ENCODE results near the gene TRPM5. TPM values are rescaled to one million over a fixed set of nuclear protein-coding genes. Genes with fewer than 3 reads are reported as not detected.
"Not testable (repeated sequence)": the region's sequence is repeated elsewhere in the genome, so short reads cannot be mapped to it uniquely, and the experiment has no call there.

TRPM5 gene
- total RNA-seq, 1 donor from 2014 or later: not detected

DNA sequence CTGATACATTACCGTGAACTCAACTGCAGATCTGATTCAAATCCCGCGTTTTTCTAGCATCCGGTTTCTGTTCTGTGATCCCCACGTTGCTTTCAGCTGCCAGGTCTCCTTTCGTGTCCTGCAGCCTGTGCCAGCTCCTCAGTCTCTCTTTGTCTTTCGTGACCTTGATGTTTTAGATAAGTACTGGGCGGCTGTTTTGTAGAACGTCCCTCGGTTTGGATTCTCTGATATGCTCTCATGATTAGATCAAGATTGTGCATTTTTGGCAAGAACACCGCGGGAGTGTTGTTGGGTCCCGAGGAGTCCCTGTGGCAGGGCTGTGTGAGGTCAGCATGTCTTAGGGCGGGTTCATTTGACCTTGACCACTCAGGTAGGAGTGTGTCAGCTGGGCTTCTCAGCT is 39.1 kb upstream of the TRPM5 start:
- Mint-ChIP-seq H3K9me3 (ENCODE audit: unreplicated experiment) (peaks cover 30% of the 10 kb centered on the region), H3K27ac (ENCODE audit: unreplicated experiment) (no peak overlapping the region), H3K27me3 (ENCODE audit: unreplicated experiment) (peaks cover 33% of the 10 kb centered on the region), H3K4me3 (ENCODE audit: unreplicated experiment) (no peak overlapping the region), H3K4me1 (ENCODE audit: unreplicated experiment) (no peaks in the 10 kb centered on the region), H3K36me3 (ENCODE audit: unreplicated experiment) (peaks cover 3% of the 10 kb centered on the region)
- no peak for DNase-seq (ENCODE audit: extremely low spot score, unreplicated experiment)
- TF ChIP-seq, protein P1, sequence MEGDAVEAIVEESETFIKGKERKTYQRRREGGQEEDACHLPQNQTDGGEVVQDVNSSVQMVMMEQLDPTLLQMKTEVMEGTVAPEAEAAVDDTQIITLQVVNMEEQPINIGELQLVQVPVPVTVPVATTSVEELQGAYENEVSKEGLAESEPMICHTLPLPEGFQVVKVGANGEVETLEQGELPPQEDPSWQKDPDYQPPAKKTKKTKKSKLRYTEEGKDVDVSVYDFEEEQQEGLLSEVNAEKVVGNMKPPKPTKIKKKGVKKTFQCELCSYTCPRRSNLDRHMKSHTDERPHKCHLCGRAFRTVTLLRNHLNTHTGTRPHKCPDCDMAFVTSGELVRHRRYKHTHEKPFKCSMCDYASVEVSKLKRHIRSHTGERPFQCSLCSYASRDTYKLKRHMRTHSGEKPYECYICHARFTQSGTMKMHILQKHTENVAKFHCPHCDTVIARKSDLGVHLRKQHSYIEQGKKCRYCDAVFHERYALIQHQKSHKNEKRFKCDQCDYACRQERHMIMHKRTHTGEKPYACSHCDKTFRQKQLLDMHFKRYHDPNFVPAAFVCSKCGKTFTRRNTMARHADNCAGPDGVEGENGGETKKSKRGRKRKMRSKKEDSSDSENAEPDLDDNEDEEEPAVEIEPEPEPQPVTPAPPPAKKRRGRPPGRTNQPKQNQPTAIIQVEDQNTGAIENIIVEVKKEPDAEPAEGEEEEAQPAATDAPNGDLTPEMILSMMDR (IDR thresholded peaks at IDR 0.05): no peak

DNA sequence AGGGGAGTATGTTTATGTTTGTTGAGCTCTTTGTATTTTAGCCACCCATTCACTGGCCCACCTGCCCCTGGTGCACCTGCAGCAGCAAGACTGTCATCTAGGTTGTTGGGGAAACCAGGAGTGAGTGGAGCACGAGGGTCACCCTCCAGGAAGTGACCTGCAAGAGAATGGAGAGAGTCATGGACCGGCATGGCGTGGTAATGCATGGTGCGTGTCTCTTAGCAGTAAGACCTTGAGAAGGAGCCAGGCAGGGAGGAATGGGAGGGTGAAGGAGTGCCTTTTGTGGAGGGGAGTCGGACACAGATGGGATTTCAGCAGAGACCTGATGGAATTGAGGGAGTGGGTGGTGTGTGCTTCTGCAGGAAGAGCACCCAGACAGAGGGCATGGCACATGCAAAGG is 38.4 kb upstream of the TRPM5 start:
- Mint-ChIP-seq H3K27me3 (ENCODE audit: unreplicated experiment) (peaks cover 33% of the 10 kb centered on the region), H3K36me3 (ENCODE audit: unreplicated experiment) (no peaks in the 10 kb centered on the region), H3K27ac (ENCODE audit: unreplicated experiment) (no peak overlapping the region), H3K9me3 (ENCODE audit: unreplicated experiment) (peaks cover 23% of the 10 kb centered on the region), H3K4me3 (ENCODE audit: unreplicated experiment) (no peak overlapping the region), H3K4me1 (ENCODE audit: unreplicated experiment) (no peaks in the 10 kb centered on the region)
- TF ChIP-seq, protein P1 (IDR thresholded peaks at IDR 0.05): no peak
- DNase-seq (ENCODE audit: extremely low spot score, unreplicated experiment): no peak

DNA sequence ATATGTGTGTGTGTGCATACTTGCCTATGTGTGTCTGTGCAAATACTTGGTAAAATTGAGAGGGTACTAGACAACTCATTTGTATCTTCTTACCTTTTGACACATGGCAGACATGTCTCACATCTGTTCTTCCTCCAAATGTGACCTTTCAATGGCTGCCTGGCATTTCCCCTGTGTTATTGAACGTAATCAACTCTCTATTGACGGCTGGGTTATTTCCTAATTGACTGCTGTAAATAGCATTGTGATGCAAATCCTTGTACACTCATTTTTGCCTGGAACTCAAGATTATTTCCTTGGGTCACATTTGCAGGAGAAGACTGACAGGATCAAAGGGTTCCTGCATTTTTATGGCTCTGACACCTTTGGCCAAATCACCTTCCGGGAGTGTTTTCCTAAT is 37.9 kb upstream of the TRPM5 start:
- no peak overlapping the region for H3K4me3 Mint-ChIP-seq (ENCODE audit: unreplicated experiment)
- H3K4me1 Mint-ChIP-seq (ENCODE audit: unreplicated experiment): no peaks in the 10 kb centered on the region
- TF ChIP-seq, protein P1 (IDR thresholded peaks at IDR 0.05): no peak
- no peak for DNase-seq (ENCODE audit: extremely low spot score, unreplicated experiment)
- no peaks in the 10 kb centered on the region for H3K36me3 Mint-ChIP-seq (ENCODE audit: unreplicated experiment)
- H3K9me3 Mint-ChIP-seq (ENCODE audit: unreplicated experiment): peaks cover 20% of the 10 kb centered on the region
- peaks cover 33% of the 10 kb centered on the region for H3K27me3 Mint-ChIP-seq (ENCODE audit: unreplicated experiment)
- H3K27ac Mint-ChIP-seq (ENCODE audit: unreplicated experiment): no peak overlapping the region

DNA sequence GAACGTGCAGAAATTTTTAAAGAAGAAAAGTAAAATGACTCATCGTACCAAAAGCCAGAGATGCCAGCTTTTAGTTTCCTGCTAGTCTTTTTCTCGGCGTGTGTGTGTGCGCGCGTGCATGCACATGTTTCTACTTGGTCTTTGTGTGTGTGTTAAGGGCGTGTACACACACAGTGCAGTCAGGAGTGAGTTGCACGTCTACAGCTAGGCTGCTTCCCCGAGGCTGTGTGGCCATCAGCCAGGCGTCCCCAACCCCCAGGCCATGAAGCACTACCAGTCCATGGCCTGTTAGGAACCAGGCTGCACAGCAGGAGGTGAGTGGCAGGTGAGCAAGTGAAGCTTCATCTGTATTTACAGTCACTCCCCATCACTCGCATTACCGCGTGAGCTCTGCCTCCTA is 36.9 kb upstream of the TRPM5 start:
- Mint-ChIP-seq H3K36me3 (ENCODE audit: unreplicated experiment) (no peaks in the 10 kb centered on the region), H3K4me1 (ENCODE audit: unreplicated experiment) (no peaks in the 10 kb centered on the region), H3K9me3 (ENCODE audit: unreplicated experiment) (peaks cover 14% of the 10 kb centered on the region), H3K4me3 (ENCODE audit: unreplicated experiment) (no peak overlapping the region), H3K27ac (ENCODE audit: unreplicated experiment) (no peak overlapping the region), H3K27me3 (ENCODE audit: unreplicated experiment) (peaks cover 37% of the 10 kb centered on the region)
- TF ChIP-seq, protein P1 (IDR thresholded peaks at IDR 0.05): no peak
- DNase-seq (ENCODE audit: extremely low spot score, unreplicated experiment): no peak

DNA sequence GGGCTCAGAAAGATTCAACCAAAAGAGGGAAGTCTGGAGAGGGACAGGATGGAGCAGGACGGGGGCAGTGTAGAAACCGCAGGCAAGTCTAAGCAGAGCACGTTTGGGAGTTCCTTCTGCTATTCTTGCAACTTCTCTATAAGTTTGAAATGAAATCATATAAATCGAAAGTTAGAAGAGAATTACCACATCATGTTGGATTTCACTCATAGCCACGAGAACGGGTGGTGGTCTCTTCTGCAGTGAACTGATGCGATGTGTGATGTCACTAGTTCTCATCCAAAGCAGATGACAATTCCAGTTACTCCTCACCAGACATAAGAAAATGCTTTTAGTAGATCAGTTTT is 36.5 kb upstream of the TRPM5 start:
- H3K27ac Mint-ChIP-seq (ENCODE audit: unreplicated experiment): no peak overlapping the region
- TF ChIP-seq, protein P1 (IDR thresholded peaks at IDR 0.05): no peak
- H3K36me3 Mint-ChIP-seq (ENCODE audit: unreplicated experiment): no peaks in the 10 kb centered on the region
- DNase-seq (ENCODE audit: extremely low spot score, unreplicated experiment): no peak
- peaks cover 11% of the 10 kb centered on the region for H3K9me3 Mint-ChIP-seq (ENCODE audit: unreplicated experiment)
- H3K27me3 Mint-ChIP-seq (ENCODE audit: unreplicated experiment): peaks cover 35% of the 10 kb centered on the region
- H3K4me3 Mint-ChIP-seq (ENCODE audit: unreplicated experiment): no peak overlapping the region
- H3K4me1 Mint-ChIP-seq (ENCODE audit: unreplicated experiment): no peaks in the 10 kb centered on the region

DNA sequence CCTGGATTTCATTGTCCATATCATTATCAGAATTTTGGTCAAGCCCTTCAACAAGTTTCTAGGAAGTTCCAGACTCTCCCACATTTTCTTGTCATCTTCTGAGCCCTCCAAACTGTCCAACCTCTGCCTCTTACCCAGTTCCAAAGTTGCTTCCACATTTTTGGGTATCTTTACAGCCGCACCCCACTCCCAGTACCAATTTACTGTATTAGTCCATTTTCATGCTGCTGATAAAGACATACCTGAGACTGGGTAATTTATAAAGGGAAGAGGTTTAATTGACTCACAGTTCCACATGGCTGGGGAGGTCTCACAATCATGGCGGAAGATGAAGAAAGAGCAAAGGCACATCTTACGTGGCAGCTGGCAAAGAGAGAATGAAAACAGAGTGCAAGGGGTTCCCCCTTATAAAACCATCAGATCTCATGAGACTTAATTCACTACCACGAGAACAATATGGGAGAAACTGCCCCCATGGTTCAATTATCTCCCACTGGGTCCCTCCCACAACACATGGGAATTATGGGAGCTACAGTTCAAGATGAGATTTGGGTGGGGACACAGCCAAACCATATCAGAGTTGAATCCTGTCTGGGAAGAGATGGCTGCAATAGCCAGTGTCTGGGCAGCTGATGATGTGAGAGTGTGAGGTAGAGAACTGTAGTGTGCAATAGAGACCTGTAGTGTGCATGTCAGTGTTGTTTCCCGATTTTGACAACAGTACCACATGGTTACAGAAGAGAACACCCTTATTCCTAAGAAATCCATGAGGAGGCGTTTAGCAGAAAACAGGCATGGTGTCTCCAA is 36.0 kb upstream of the TRPM5 start:
- H3K4me3 Mint-ChIP-seq (ENCODE audit: unreplicated experiment): not testable (repeated sequence)

More for the DNA sequence above, 36.0 kb upstream of the TRPM5 start:
- H3K27ac Mint-ChIP-seq (ENCODE audit: unreplicated experiment); H3K36me3 Mint-ChIP-seq (ENCODE audit: unreplicated experiment); DNase-seq (ENCODE audit: extremely low spot score, unreplicated experiment); H3K4me1 Mint-ChIP-seq (ENCODE audit: unreplicated experiment): not testable (repeated sequence)
- Mint-ChIP-seq H3K9me3 (ENCODE audit: unreplicated experiment) (peaks cover 11% of the 10 kb centered on the region), H3K27me3 (ENCODE audit: unreplicated experiment) (peaks cover 37% of the 10 kb centered on the region)
